Fibroblast of skin of left biceps (primary cell): ENCODE data around the gene CD44.
"Not testable (repeated sequence)": the region's sequence is repeated elsewhere in the genome, so short reads cannot be mapped to it uniquely, and the experiment has no call there.

Experiments used
- DNase-seq, 2 experiments: peaks; one replicate each; pipeline ENCODE4 v3.0.0-alpha.2; 2013; ENCODE audit warnings: low read depth in 2 of 2

The CD44 gene

GRCh38 chr11:35211952-35212351 lies 73.0 kb downstream of the CD44 start:
- no peak for DNase-seq

DNA sequence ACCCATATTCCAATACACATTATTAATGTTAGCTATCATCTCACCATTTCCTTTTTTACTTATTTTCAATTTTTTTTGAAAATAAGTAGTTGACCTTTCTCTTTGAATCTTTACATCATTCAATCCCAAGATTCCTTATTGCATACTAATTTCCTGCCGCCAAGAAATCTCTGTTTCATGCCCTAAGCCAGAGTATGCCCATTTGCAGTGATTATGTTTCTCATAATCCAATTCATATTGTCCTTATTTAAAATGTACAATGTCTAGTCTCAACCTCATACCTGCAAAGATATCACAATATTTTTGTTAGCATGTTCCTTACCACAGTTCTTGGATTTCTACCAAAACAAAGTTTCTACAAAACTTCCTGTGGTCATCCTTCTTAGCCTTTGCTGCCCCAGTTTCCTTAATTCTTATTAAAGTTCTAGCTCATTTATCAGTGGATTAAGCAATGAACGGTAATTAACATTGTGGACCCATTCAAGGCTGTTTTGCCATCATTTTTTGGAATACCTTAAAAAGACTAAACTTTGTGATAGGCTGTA lies 75.3 kb downstream of the CD44 start:
- no peak for DNase-seq

- DNase-seq: peak; percentile 96 to 97
Measured at GRCh38 chr11:35214792-35215193, 75.8 kb downstream of the CD44 start.

DNA sequence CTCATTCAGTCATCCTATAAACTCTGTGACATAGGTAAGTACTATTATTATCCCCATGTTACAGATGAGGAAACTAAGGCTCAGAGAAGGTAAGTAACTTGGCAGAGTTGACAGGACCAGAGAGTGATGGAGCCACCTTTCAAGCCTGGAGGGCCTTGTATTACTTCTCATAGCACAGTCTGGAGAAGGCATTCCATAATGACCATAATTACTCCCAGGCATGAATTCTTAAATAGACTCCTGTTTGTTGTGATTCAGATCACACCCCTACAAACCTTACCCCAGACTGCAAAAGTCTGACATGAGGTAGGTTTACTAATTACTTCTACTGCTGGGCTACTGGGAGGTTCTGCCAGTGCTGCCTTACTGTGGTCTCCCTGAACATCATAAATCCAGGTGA lies 77.0 kb downstream of the CD44 start:
- no peak for DNase-seq

- DNase-seq: no peak
Measured at GRCh38 chr11:35216962-35217678, 78.1 kb downstream of the CD44 start.

GRCh38 chr11:35218956-35219355 lies 80.0 kb downstream of the CD44 start:
- DNase-seq: peak in 1 of 2 experiments; percentile 37

DNA sequence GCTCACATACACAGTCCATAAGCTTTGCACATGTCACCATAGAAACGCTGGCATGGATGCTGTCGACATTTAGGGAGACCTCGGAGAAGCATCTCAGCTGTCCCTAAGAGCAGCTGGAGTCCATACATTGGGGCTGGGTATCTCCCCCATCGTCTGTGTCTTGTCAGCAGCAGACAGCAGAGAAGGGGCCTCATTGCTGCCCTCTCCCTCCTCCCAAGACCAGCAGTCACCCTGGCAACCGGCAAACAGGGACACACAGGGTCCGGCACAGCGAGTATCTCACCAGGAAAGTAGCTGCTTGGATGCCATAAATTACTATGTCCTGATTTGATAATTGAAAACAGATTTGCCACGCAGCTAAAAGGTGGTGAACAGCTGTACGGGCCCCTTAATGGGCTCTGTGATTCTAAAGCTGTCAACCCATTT lies 84.4 kb downstream of the CD44 start:
- peak; percentile 84 to 87 for DNase-seq

DNA sequence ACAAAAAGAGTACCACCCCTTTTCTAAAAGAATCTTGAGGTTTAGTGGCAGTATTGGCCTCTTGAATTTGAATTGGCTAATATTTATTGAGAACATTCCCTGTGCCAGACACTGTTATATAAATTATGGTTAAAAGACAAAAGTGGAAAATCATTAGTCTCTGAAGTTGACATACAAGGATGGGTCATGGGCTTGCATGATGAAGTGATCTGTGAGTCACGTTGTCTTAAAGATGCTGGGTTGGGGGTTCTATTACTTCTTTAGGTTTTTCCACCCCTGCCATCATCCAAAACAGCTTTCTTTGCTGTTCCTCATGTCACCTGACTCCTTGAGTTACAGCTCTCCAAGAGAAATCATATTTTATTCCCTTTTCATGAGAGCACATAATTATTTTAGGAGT lies 85.0 kb downstream of the CD44 start:
- DNase-seq: no peak

GRCh38 chr11:35225946-35226520 lies 87.1 kb downstream of the CD44 start:
- DNase-seq: no peak

DNA sequence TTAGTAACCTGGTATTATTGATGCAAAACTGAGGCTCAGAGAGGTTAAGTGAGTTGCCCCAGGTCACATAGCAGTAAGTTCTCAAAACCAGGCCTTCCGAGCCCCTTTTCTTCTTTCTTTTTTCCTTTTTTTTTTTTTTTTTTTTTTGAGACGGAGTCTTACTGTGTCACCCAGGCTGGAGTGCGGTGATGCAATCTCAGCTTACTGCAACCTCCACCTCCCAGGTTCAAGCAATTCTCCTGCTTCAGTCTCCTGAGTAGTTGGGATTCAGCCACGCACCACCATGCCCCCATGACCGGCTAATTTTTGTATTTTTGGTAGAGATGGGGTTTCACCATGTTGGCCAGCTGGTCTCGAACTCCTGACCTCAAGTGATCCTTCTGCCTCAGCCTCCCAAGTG lies 87.8 kb downstream of the CD44 start:
- DNase-seq: not testable (repeated sequence)

DNA sequence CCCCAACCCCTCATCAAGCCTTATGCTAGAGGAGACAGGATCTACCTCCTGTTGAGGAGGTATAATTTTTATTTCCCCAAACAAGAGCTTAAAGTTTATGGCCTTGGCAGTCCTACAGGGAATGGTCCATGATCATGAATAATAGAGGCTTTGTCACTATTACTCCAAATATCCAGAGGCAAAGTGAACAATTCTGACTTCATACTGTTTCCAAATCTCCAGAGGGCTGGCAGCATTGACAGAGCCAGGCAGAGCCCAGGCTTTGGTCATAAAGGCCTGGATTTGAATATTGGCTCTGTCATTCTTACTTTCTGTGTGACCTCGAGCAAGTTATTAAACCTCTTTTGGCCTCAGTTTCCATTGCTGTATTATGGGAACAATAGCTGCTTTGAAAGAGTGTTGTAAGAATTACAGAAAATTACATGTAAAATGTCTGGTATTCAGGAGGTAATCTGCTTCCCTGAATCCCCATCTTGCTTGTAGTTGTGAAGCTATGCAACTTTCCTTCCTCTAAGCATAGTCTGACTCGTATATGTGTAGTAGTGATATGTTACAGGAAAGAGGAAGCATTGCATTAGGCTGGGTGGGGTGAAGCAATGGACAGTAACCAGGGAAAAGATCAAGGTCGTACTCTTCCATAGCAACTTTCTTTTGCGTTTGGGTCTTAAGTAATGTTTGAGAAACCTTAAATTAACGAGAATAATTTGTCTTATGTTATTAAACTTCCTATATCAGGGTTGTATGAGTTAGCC lies 88.8 kb downstream of the CD44 start:
- no peak for DNase-seq

DNA sequence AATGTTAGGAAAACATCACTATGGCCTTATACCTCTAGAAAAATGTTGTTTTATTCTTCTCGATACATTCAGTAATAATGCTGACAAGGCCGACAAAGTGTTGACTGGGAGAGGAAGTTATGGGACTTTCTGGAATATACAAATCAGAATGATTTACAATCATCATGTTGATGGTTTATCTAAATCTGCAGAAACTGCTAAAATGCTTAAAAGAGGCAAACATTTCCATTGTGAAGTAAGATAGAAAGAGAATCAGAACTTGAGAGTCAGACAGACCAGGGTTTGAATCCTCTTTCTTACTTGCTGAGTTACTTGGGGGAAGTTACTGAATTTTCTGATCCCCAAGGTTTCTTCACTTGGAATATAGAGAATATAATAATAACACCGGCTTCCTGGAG lies 89.4 kb downstream of the CD44 start:
- DNase-seq: no peak

DNA sequence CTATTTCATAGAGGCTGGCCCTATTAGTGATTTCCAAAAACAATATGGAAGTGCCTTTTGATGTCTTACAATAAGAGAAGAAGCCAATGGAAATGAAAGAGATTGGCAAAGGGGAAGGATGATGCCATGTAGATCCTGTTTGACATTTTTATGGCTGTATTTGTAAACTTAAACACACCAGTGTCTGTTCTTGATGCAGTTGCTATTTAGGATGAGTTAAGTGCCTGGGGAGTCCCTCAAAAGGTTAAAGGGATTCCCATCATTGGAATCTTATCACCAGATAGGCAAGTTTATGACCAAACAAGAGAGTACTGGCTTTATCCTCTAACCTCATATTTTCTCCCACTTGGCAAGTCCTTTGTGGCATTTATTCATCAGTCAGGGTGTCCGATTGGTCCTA lies 91.4 kb downstream of the CD44 start:
- no peak for DNase-seq

- DNase-seq: no peak
Measured at GRCh38 chr11:35231076-35231860, 92.3 kb downstream of the CD44 start.

DNA sequence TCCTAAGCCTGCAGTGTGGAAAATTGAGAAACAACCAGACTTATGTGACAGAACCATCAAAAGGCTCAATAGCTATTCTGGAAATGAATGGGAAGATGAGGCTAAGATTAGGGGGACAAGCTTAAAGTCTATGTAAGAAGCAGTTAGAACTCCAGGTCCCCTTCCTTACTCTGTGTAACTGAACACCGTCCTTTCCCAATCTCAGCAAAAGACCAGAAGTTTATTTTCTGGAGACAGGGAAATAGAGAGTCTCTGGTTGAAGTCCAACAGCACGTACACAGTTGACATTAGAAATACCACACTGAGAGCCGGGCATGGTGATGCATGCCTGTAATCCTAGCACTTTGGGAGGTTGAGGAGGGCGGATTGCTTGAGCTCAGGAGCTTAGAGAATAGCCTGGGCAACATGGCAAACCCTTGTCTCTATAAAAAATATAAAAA lies 93.9 kb downstream of the CD44 start:
- DNase-seq: no peak

DNA sequence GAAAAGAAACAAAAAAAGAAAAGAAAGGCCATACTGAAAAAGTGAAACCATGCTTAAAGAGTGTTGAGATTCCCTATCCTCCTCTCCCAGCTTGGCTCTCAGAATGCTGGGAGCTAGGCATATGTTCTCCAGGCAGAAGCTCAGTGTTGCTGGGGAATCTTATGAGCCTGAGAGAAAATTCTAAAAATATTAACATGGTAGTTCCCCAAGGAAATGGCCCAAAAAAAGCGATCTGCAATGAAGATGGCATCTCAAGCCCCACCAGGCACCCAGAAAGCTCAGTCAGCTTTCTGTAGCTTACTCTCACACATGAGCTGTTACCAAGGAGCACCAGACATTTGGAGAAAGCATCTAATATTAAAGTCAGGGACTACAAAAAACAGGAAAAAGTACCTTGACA lies 94.5 kb downstream of the CD44 start:
- DNase-seq: no peak

- no peak for DNase-seq
Measured at GRCh38 chr11:35234460-35235156, 95.6 kb downstream of the CD44 start.

DNA sequence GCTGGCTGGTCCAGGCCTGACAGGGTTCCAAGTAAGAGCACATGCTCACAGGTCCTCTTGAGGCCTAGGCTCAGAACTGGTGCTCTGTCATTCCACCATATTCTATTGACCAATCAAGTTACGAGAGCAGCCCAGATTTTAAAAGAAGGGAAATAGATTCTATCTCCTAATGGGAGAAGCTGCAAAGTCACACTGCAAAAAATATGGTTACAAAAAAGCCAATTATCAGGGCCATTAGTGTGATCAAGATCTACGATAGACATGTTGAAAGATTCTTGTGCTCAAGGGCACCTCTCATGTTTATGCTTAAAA lies 96.1 kb downstream of the CD44 start:
- no peak for DNase-seq

DNA sequence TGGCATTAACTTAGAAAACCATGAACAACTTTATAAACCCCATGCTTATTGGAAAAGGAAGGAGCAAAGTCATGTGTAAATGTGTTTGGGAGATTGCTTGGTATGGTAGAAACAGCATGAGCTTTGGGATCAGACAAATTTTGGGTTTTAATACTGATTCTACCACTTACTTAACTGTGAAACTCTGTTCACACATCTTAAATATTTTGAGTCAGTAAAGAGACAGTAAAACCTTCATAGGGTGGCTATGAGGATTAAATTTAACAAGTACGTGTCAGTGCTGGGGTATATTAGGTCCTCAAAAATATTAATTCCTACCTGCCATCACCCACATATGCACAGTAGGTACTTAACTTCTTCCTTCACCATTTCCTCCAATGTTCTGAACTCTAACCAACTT lies 96.5 kb downstream of the CD44 start:
- no peak for DNase-seq

DNA sequence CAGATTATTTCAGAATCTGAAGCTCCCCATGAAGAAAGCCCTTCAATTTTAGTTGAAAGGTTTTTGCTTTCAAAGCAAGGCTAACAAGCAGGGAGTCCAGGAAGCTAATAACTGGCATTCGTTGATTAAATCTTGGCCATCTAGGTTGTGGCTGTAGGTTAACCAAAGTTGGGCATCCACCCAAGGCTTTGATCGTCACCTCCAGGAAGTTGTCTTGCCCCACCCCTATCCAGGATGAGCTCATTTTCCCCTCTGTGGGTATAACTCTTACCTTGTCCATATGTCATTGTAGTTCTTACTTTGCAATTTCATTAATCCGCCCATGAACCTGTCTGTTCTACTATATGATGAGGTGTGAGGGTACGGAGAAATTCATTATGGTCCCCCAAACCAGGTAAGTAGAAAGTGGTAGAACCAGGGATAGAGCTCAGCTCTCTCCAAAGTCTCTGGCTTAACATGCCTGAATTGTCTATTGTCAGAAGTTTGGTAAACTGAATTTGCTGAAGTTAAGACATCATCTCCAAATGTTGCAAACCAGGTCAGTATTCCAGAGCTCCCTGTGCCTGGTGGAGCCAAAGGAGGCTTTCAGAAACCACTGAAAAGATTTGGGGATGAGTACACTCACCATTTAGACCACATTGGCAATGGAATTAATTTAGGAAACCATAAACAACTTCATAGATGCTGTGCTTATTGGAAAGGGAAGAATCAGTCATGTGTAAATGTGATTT lies 97.1 kb downstream of the CD44 start:
- no peak for DNase-seq

GRCh38 chr11:35236667-35237003 lies 97.7 kb downstream of the CD44 start:
- no peak for DNase-seq
